GM20000 (cell line): ENCODE measurements around the gene ACAA2.

Experiments used
- DNase-seq: peaks from one replicate; pipeline ENCODE4 v3.0.0; 2012; ENCODE audit warnings: low spot score
- TF ChIP-seq, protein P1 (sequence below): IDR thresholded peaks from 2 replicates; pipeline ENCODE4 v1.5.1; 2012; ENCODE audit warnings: mild to moderate bottlenecking, control low read depth; ENCODE audit errors: extremely low read depth, missing control alignments

Gene ACAA2

DNA sequence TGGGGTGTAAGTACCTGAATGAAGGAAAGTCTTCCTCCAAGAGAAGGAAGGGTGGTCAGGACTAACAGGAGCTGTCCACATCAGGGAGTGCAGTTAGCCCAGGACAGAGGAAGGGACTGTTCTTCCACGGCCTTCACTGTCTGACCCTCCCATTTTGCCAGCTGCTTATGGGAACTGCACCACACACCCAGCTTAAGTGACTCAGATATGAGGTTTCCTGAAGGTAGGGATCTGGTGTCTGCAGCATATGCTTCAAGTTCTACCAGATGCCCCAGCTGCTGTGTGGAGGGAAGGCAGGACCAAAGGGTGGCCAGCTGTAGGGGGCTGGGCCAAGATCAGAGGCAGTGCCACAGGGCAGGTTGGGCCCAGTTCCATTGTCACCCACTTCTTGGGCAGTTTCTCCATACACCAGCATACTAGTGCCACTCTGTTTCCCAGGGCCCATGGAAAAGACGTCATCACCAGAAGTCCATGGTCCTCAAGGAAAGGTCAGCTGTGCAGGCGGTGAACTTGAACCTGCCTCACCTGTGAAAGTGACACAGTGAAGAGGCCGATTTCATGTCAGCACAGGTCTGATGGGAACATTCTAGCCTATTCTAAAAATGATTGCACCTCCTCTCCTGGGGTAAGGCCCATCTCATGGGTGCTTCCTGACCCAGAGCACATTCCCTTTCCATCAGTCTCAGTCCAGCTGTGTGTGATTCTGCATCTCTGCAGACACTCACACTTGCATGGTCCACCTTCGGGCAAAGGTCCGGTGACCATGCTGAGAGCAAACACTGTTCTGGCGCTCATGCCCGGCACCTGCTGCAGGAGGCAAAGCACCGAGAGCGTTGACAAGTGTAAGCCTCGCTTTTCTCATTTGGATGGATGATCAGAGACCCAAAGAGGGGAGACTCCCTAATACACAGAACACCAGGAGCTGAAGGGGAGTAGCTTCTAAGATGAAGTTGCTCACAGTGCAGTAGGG is 68.0 kb downstream of the ACAA2 start:
- TF ChIP-seq, protein P1, sequence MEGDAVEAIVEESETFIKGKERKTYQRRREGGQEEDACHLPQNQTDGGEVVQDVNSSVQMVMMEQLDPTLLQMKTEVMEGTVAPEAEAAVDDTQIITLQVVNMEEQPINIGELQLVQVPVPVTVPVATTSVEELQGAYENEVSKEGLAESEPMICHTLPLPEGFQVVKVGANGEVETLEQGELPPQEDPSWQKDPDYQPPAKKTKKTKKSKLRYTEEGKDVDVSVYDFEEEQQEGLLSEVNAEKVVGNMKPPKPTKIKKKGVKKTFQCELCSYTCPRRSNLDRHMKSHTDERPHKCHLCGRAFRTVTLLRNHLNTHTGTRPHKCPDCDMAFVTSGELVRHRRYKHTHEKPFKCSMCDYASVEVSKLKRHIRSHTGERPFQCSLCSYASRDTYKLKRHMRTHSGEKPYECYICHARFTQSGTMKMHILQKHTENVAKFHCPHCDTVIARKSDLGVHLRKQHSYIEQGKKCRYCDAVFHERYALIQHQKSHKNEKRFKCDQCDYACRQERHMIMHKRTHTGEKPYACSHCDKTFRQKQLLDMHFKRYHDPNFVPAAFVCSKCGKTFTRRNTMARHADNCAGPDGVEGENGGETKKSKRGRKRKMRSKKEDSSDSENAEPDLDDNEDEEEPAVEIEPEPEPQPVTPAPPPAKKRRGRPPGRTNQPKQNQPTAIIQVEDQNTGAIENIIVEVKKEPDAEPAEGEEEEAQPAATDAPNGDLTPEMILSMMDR = no peak
- DNase-seq = no peak

DNA sequence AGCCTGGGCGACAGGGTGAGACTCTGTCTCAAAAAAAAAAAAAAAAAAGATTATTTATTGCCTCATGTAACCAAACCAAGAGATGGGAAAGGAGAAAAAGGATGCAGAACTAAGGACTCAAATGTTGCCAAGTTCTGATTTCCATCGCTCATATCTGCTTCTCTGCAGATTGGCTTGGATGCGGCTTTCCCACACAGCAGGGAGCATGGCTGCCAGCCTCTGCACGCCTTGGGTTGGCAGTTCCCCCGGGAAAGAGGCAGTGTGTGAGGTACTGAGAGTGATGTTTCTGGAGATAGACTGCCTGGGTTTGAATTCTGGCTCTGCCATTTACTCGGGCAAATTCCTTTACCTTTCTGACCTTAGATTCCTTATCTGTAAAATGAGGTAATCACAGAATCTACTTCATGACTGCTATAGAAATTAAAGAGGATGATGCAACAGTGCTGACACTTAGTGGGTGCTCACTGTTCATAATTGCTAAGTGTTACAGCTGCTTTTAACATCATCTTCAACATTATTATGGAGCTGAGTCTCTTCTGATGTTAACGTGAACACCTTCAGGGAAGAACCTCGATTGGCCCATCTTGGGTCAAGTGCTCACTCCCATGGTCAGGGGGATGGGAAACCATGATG is 68.8 kb downstream of the ACAA2 start:
- TF ChIP-seq, protein P1 = no peak
- no peak for DNase-seq

DNA sequence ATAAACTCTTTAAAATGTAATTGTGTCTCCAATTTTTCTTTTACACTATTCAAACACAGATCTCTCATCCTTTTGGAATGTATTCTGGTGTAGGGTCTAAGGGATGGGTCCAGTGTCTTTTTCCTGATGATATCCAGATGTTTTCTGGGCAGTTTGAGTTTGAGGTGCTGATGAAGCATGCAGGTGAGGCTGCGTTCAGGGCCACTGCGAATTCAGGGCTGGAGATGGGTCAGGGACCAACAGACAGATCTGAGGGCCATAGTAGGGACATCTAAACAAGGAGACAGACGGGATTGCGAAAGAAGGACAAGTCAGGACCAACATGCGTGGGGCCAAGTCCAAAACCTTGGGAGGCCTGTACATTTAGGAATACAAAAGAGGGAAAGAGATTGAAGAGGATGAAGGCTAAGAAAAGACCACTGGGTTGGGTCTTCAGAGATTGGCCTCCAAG is 70.2 kb downstream of the ACAA2 start:
- TF ChIP-seq, protein P1 = no peak
- no peak for DNase-seq

DNA sequence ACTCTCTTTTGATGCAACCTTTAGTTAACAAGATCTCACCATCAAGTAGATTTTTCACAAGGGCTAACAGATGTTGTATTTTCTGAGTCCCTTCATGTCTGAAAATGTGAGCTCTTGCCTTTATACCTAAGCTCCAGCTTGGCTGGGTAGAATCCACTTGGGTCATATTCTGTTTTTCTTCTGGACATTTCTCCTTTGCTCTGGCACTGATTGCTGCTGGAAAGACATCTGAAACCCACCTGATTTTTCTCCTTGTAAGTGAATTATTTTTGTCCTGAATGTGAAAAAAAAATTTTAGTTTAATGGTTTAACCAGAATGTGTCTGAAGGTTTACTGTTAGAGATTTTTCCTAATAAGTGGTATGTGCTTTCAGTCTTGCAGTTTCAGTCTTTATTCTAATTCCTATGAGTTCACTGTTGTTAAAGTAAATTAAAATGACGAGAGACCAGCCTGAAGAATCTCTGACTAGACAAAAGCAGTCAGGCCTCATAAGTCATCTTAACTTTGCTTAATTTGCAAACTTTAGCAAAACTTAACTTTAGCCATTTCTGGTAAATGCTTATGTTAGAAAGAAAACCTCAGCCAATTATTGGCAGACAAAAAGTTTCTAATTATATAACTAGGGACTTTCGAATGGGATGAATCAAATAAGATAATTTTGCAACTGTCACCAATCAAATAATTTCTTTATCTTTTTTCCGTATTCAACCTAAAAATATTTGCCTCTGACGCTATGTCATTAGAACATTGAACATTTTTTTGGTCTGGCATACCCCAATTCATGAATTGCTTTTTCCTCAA is 70.8 kb downstream of the ACAA2 start:
- TF ChIP-seq, protein P1 = no peak
- DNase-seq = no peak

DNA sequence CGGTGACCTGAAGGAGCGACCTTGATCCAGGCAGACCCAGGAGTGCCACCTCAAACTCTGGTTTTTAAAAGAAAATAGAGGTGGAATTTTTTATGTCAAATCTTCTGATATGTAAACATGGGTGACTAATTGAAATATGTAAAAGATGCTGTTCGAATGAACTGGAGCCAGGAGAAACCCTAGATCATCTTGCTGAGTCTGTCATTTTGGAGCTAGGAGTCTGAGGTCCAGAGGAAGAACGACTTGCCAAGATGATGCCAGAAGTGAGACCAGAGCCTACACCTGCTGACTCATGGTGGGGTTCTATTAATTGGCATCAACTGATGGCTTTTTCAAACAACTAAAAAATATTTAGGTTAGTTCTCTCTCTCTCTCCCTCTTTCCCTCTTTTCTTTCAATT is 74.1 kb downstream of the ACAA2 start:
- no peak for DNase-seq
- TF ChIP-seq, protein P1 = no peak

DNA sequence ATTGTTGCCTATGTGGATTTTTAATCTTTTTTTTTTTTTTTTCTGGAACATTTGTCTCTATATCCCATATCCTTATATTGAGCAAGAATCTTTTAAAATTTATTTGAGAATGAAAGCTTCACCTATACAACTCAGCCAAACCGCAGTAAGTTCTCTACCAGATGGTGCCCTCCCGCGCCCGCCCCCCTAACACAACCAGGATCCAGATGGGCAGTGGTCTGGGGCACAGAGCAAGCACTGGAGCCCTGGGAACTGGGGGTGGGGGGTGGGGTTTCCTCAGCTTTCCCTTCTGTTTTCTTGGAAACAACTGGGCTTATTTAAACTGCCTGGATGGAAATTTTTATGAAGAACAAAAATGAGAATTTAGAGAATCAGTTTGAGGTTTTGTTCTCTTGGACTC is 74.6 kb downstream of the ACAA2 start:
- TF ChIP-seq, protein P1 = no peak
- no peak for DNase-seq
